Measurements from ENCODE around the gene DSCAM.

DNA sequence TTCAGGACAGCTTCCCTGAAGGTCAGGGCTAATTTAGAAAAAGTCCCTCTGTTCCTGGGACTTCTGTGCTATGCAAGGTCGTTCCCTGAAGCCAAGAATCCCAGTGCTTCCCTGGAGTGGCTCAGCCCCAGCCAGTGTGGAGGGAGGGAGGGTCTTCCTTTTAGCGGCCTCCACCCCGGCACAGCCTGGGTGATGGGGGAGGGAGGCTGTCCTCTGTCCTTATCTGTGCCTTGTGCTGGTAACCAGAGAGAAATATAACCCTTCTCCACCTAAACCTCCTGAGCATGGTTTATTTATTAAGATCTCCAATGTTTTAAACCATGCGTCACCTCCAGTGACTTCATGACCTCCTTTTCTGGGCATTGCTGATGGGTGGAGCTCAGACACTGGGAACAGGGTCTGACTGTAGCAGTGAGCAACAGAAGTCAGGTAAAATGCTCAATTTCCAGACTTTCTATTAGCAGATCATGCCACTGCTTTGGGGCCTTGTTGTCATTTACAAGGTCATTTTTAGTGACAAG lies 157.1 kb downstream of the DSCAM start:
- TF ChIP-seq, protein P1, sequence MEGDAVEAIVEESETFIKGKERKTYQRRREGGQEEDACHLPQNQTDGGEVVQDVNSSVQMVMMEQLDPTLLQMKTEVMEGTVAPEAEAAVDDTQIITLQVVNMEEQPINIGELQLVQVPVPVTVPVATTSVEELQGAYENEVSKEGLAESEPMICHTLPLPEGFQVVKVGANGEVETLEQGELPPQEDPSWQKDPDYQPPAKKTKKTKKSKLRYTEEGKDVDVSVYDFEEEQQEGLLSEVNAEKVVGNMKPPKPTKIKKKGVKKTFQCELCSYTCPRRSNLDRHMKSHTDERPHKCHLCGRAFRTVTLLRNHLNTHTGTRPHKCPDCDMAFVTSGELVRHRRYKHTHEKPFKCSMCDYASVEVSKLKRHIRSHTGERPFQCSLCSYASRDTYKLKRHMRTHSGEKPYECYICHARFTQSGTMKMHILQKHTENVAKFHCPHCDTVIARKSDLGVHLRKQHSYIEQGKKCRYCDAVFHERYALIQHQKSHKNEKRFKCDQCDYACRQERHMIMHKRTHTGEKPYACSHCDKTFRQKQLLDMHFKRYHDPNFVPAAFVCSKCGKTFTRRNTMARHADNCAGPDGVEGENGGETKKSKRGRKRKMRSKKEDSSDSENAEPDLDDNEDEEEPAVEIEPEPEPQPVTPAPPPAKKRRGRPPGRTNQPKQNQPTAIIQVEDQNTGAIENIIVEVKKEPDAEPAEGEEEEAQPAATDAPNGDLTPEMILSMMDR (IDR thresholded peaks at IDR 0.05): no peak
- TF ChIP-seq EZH2 (IDR thresholded peaks at IDR 0.05) (no peak), EZH2phosphoT487 (IDR thresholded peaks at IDR 0.05) (no peak)
